Middle frontal gyrus (tissue), 1 donor: Measurements from ENCODE around the gene YBX2.
"Not testable (repeated sequence)": the region's sequence is repeated elsewhere in the genome, so short reads cannot be mapped to it uniquely, and the experiment has no call there.

Source experiments
- DNase-seq: peaks from one replicate; pipeline ENCODE4 v3.0.0-alpha.2; 2015; ENCODE audit warnings: low spot score; ENCODE audit errors: extremely low spot score

The YBX2 gene

DNA sequence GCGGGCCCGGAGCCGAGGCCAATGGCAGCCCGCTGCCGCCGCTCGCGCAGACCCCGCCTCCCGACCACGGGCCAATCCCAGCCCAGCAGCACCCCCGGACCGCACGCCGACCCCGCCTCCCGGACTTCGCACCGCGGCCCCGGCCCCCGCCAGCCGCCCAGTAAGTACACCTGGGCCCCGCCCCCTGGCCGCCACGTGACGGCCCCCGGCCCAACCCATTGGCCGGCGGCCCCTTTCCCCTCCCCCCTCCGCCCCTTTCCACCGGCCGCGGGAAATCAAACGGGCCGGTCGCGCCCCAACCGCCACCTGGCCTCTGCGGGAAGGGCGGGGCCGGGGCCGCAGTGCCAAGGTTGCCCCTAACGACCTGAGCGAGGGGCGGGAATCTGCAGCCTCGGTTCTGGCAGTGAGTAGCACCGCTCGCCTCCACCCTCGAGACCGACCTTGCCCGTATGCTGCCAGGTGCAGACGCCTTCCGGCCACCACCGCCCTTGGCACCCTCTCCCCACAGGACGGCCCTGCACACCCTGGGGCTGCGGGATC lies at the start of gene YBX2:
TSS of gene YBX2 (minus strand) at position 26 of the 540 bp plus-strand sequence. CDS start 139 bp downstream, outside the sequence.
- no peak for DNase-seq

DNA sequence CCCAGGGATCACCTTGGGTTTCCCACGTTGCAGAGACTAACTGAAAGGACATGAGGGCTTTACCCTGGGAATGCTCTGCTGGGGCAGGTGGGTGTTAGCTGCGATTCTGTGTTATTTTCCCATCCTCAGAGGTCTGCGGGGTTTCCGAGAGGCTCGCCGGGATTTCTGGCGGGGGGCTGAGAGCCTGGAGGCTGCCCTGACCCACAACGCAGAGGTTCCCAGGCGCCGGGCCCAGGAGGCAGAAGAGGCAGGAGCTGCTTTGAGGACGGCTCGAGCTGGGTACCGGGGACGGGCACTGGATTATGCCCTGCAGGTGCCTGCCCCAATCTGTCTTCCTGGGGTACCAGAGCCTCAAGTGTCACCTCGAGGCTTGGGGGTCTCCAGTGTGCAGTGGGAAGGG lies 48.8 kb upstream of the YBX2 start:
- no peak for DNase-seq

DNA sequence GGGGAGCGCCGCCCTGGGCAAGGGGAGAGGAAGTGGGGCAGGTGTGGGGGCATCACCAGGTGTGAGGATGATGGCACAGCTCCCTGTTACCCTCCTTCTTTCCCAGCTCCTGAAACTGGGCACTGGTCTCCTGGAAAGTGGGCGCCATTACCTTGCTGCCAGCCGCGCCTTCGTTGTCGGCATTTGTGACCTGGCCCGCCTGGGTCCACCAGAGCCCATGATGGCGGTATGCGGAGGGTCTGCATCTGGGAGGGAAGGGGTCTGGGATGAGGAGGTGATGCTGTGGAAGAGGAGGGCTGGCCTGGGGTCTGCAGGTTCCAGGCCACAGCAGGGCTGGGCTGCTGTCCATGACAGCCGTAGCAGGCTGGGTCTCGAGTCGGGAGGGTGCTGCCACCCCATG lies 47.4 kb upstream of the YBX2 start:
- no peak for DNase-seq

DNA sequence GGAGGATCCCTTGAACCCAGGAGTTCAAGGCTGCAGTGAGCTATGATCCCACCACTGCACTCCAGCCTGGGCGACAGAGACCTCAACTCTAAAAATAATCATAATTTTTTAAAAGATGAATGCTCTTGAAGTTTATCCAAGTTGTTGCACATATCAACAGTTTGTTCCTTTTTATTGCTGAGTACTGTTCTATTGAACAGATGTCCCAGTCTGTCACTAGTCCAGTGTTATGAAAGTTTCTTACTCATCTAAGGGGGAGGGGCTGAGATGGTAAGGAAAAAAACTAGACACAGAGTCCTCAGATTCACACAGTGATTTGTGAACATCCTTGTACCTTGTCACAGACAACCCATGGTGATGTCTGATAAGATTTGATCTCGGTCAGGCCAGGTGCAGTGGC lies 45.7 kb upstream of the YBX2 start:
- DNase-seq = no peak

DNA sequence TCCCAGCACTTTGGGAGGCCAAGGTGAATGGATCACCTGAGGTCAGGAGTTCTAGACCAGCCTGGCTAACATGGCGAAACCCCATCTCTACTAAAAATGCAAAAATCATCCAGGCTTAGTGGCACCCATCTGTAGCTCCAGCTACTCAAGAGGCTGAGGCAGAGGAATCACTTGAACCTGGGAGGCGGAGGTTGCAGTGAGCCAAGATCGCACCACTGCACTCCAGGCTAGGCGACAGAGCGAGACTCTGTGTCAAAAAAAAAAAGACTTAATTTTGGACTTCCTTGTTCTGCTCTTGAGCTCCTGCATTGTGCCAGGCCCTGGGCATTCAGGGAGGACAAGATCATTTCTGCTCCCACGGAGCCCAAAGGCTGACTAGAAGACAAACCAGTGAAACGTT lies 43.2 kb upstream of the YBX2 start:
- not testable (repeated sequence) for DNase-seq

GRCh38 chr17:7336240-7337175 lies 42.1 kb upstream of the YBX2 start, which contains the start of gene ACAP1:
ACAP1 (plus strand) TSS chr17:7336529; CDS start chr17:7336735, 206 bp downstream.
- no peak for DNase-seq

DNA sequence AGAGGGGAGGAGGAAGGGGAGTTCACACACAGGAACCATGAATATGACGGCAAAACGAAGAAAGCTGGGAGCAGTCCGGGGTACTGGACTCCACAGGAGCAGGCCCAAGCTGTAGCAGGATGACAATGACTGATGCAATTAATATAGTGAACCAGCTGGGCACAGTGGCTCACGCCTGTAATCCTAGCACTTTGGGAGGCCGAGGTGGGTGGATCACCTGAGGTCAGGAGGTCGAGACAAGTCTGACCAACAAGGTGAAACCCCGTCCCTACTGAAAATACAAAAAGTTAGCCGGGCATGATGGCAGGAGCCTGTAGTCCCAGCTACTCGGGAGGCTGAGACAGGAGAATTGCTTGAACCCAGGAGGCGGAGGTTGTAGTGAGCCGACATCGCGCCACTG lies 41.3 kb upstream of the YBX2 start:
- DNase-seq = not testable (repeated sequence)

DNA sequence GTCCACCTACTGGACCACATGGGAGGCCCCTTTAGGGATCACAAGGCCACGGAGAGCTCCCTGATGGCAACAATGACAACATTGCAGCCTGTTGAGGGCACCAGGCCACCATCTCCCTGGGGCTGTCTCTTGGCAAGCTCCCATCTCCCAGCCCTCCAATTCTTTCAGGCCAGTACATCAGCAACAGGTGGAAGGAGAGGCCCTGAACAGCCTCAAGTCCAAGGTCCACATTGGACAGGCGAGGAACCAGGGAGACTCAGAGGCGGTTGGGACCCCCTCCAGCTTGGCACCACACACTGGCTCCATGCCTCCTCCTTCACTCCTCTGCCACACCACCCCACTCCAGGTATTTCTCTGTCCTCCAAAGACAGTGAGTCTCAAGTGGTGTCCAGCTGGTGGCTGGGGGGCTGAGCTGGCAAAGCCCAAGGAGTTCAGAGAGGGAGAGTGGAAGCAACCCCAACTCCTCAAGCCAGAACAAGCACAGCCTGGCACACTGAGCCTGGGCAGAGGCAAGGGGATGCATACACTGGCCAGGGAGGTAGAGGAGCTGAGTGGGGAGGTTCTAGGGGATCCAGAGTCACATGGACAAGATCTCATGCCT lies 40.6 kb upstream of the YBX2 start:
- DNase-seq = no peak

GRCh38 chr17:7332600-7333069 lies 38.2 kb upstream of the YBX2 start:
- DNase-seq = not testable (repeated sequence)

- DNase-seq = no peak
Observed at GRCh38 chr17:7332111-7332510, 37.7 kb upstream of the YBX2 start.

GRCh38 chr17:7330638-7331015 lies 36.2 kb upstream of the YBX2 start:
- no peak for DNase-seq

DNA sequence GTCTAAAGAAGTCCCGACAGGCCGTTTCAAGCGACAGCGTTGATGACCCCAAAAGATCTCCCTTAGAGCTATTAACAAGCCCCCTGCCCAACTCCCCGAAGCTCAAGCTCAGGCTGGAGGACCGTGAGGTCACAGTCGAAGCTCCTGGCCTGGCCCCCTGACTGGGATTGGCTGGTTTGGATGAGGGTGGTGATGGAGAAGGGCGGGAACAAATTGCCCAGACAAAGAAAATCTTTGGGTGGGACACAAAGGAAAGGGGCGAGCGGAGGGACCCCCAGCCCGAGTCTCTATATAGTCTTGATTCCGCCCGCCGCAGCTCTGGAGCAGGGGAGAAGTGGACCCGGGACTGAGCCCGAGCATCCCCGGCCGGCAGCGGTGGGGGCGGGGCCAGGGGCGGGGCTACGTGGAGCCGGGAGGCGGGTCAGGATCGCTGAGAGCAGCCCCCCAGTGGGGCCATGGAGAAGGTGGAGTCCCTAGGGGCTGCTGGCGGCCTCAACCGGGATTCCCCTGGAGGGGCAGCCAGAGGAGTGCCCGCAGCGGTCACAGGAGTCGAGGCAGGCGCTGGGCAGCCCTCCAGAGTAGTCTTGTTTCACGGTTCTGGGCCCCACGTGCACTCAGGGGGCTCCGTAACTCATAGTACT lies 35.7 kb upstream of the YBX2 start:
- peak; percentile 44 for DNase-seq

DNA sequence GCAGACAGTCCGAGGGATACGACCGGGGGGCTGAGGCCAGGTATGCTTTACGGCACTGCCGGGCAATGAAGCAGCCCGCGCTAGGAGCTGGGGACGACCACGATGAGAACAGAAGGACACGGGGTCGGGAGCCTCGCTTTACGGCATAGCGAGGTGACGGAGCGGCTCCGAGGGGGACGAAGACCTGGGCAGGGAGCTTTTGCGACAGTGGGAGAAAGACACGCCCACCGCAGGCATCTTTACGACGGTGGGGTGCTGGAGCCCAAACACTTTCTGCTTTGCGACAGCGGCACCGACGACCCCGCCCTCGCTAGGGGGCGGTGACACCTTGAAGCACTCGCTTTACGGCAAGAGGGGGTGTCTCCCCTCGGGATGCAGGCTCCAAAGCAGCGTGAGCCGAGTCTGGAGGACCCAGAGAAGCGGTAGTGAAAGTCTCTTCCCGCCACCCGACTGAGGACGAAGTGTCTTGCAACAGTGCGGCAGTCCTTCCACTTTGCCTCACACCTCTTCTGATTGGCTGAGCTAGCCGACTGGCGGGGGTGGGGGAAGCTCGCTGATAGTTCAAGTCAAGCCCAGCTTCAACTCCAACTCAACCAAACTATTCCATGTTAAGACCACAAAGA lies 35.0 kb upstream of the YBX2 start:
- peak; percentile 96 for DNase-seq

GRCh38 chr17:7328840-7329373 lies 34.5 kb upstream of the YBX2 start, which contains the start of gene NEURL4:
NEURL4 (minus strand) TSS chr17:7329335; CDS start chr17:7329312, 23 bp downstream.
- no peak for DNase-seq

- DNase-seq = no peak
Observed at GRCh38 chr17:7328009-7328408, 33.6 kb upstream of the YBX2 start.

DNA sequence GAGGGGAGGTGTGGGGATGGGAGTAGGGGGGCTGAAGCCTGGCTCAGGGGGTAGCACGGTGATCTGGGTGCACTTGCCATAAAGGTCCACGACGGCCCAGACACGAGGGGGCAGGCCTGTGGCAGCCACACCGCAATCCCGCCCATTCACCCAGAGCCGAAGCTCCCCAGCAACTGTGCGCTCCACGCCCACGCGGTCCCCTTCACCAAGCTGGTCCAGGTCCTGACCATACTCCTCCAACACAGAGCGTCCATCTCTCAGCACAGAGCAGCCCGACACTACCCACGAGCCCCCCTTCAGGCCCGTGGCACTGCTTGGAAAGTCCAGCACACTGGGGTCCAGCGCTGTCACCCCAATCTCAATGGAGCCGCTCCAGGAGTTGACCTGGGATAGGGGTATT lies 33.1 kb upstream of the YBX2 start:
- DNase-seq = no peak

GRCh38 chr17:7327056-7327455 lies 32.6 kb upstream of the YBX2 start:
- no peak for DNase-seq

DNA sequence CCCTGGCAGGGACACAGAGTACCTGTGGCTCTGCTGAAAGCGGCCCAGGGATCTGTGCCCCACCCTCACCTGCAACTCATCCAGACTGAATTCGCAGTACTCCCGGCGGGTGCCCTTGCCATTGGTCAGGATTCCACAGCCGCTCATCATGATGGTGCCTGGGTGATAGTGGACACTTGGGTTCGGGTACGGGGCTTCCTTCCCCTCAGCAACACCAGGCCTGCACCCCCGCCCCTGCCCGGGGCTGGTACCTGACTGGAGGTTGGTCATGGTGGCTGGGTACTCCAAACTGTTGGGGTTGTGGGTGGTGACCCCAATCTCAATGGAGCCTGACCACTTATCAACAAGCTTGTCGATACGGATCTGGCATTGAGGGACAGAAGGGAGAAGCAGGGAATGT lies 31.7 kb upstream of the YBX2 start:
- no peak for DNase-seq

DNA sequence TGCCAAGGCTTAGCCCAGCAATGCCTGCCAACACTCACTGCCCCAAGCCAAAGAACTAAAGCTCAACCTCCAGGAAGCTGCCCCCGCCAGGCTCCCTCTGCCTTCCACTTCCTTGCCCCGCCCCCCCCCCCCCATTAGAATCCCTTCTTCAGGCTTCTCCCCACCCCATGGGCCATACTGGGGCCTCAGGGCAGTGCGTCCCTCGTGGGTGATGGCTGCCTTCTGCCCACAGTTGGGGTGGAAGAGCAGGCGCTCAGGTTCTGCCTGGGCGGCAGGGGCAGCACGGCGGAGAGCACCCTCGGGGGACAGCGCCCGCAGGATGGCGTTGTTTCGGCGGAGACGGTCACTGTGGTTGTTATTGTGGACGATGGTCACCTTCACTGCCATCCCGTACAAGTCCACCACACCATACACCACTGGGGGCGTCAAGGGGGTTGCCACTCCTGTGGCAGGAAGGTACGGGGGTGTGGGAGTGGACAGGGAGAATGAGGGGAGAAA lies 30.6 kb upstream of the YBX2 start:
- DNase-seq = no peak

DNA sequence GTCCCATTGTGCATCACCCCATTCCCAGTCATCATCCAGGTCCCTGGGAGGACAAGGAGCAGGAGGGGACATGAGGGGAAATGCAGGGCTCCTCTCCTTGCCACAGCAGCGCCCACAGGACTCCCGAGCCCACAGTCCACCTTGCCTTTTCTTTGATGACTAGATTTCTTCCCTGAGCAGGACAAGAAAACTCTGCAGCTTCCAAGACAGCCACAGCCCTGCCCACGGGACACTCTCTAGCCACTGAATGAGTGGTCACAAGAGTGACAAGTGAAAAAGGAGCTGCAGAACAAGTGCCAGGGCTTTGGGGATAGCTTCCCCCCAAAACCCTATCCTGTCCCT lies 30.0 kb upstream of the YBX2 start:
- DNase-seq = no peak
